Tibial nerve (tissue), 4 donors: ENCODE results near the gene CS.

Experiments used
- EP300 ChIP-seq, 2 donors: sonication (generic); formaldehyde crosslinking; IDR thresholded peaks; one replicate each; pipeline ENCODE4 v1.6.1; 2017; ENCODE audit warnings: antibody characterized with exemption in 2 of 2, mild to moderate bottlenecking in 1 of 2
- POLR2A ChIP-seq, 2 donors: fragments of 450-650 bp; IDR thresholded peaks; one replicate each; pipeline ENCODE4 v1.6.1; 2017; ENCODE audit warnings: antibody characterized with exemption in 2 of 2, mild to moderate bottlenecking in 2 of 2, moderate library complexity in 2 of 2
- TF ChIP-seq, protein P1 (sequence below), 5 experiments: fragments of 200-600 bp in 3 of 5; fragments of 450-650 bp in 2 of 5; sonication (generic) in 3 of 5; IDR thresholded peaks; one replicate each; pipeline ENCODE4 v1.5.1; 2016 to 2019; ENCODE audit warnings: antibody characterized with exemption in 5 of 5, mild to moderate bottlenecking in 3 of 5, moderate library complexity in 2 of 5

DNA sequence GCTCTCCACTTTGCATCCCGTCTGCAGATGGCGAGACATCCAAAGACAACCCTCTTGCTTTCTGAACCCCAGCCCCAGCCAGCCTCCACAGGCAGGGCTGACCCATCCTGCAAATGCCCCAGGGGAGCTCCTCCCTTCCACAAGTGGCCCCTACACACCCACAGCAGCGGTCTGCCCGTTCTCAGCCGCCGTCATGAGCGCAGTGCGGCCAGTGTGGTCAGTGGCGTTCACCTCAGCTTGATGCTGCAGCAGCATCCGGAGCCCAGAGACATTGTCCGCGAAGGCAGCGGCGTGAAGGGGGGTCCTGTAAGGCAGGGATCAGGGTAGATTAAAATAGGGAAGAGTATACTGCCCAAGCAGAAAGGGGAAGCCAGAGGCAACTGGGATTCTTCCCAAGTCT, 55.6 kb downstream of the CS start:
- TF ChIP-seq, protein P1, sequence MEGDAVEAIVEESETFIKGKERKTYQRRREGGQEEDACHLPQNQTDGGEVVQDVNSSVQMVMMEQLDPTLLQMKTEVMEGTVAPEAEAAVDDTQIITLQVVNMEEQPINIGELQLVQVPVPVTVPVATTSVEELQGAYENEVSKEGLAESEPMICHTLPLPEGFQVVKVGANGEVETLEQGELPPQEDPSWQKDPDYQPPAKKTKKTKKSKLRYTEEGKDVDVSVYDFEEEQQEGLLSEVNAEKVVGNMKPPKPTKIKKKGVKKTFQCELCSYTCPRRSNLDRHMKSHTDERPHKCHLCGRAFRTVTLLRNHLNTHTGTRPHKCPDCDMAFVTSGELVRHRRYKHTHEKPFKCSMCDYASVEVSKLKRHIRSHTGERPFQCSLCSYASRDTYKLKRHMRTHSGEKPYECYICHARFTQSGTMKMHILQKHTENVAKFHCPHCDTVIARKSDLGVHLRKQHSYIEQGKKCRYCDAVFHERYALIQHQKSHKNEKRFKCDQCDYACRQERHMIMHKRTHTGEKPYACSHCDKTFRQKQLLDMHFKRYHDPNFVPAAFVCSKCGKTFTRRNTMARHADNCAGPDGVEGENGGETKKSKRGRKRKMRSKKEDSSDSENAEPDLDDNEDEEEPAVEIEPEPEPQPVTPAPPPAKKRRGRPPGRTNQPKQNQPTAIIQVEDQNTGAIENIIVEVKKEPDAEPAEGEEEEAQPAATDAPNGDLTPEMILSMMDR (IDR thresholded peaks at IDR 0.05) = no peak
- no peak for TF ChIP-seq EP300 (IDR thresholded peaks at IDR 0.05)
- TF ChIP-seq POLR2A (IDR thresholded peaks at IDR 0.05) = no peak
